Measurements from ENCODE around the gene FHL3. TPM values are rescaled to one million over a fixed set of nuclear protein-coding genes. Genes with fewer than 3 reads are reported as not detected.

The FHL3 gene
- total and polyA plus RNA-seq, 2 of the 4 experiments (the other 2 are of a cell fraction), result 11.5 to 27.1 TPM

DNA sequence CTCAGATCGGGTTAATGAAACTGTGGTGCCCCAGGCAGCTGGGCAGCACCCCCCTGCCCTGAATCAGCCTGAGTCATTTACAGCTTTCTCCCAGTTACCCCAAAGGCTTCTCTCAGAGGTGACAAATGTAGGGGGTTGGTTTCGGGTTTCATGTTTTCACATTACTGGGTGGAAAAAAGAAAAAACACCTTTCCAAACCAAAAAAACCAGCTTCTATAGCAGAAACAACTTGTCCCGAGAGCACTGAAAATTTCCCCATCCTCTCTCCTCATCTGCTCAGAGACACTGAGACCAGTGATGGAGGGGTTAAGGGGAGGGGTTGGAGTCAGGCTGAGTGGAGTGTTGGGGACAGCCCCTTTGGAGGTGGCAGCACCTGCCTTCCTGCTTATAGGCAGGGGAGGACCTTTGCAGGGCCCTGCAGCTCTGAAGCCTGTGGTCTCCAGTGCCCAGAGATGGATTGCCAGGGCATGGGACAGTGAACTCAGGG lies 22.8 kb upstream of the FHL3 start:
- no peaks in the 10 kb centered on the region for H3K79me1 ChIP-seq (ENCODE audit: low read depth in 1 of 2, low read length in 2 of 2)
- H3K9me3 ChIP-seq (ENCODE audit: control insufficient read depth, insufficient read depth, low read length), result no peaks in the 10 kb centered on the region
- no peak overlapping the region for H3K4me3 ChIP-seq (ENCODE audit: insufficient read depth, low read depth, low read length)
- WGBS, 2 experiments (ENCODE audit: extremely low coverage in 2 of 2, insufficient read length in 1 of 2), result no CpG with 5 or more reads among the region's 3 CpGs
- no peak overlapping the region for H2BK120ac ChIP-seq (ENCODE audit: low read depth, low read length)
- peaks cover 18% of the 10 kb centered on the region; the same call in 1 of the 2 replicates for H3K4me1 ChIP-seq (ENCODE audit: control insufficient read depth, insufficient read depth, low read length)
- no peaks in the 10 kb centered on the region for H3K9me1 ChIP-seq (ENCODE audit: insufficient read depth, low read length)
- no peak overlapping the region for H3K14ac ChIP-seq (replicated peaks; ENCODE audit: low read depth, low read length)
- ChIA-PET CTCF (interaction anchor here (0.6 to 2.1 kb wide), 3 partner anchors 10 to 807 kb away, joined by 3 to 7 read pairs (median 4); no protein-coding TSS in a partner anchor), POLR2A (ENCODE audit: unreplicated experiment) (interaction anchor here (0.6 kb wide), 1 partner anchor 1553 kb away, joined by 3 read pairs; no protein-coding TSS in a partner anchor)
- H3K4ac ChIP-seq (ENCODE audit: low read depth, low read length), result no peak overlapping the region
- H4K20me1 ChIP-seq (ENCODE audit: insufficient read depth, low read length), result no peaks in the 10 kb centered on the region
- no peak overlapping the region for H3K56ac ChIP-seq (ENCODE audit: extremely low read depth, insufficient read depth, low read length)
- no peak overlapping the region for H3K27ac ChIP-seq (ENCODE audit: insufficient read depth, low read length)
- H4K91ac ChIP-seq (ENCODE audit: insufficient read depth, low read depth, low read length), result no peak overlapping the region
- no peak overlapping the region for H3K18ac ChIP-seq (ENCODE audit: low read depth, low read length)
- H4K8ac ChIP-seq (ENCODE audit: low read depth in 2 of 2, low read length in 2 of 2), result no peak overlapping the region
- TF ChIP-seq MXI1 (IDR thresholded peaks at IDR 0.05; ENCODE audit: borderline replicate concordance, low read depth, low read length) (no peak), ELK1 (IDR thresholded peaks at IDR 0.05; ENCODE audit: borderline replicate concordance, low read depth, low read length) (no peak), SMC3 (IDR thresholded peaks at IDR 0.05; ENCODE audit: low read depth, low read length) (no peak), BHLHE40 (IDR thresholded peaks at IDR 0.05; ENCODE audit: low read depth, low read length) (no peak), FOS (IDR thresholded peaks at IDR 0.05; ENCODE audit: low read depth, low read length) (no peak), RAD21 (IDR thresholded peaks at IDR 0.05; ENCODE audit: low read length) (no peak), CTCF (conservative IDR thresholded peaks at IDR 0.05; ENCODE audit: low read depth, low read length) (no peak), CHD1 (IDR thresholded peaks at IDR 0.05; ENCODE audit: low read depth, low read length) (no peak), MAZ (IDR thresholded peaks at IDR 0.05; ENCODE audit: borderline replicate concordance, low read depth, low read length) (no peak), NFE2L2 (IDR thresholded peaks at IDR 0.05; ENCODE audit: low read depth, low read length) (no peak), CEBPB (IDR thresholded peaks at IDR 0.05; ENCODE audit: low read depth, low read length) (no peak)
- TF ChIP-seq, protein P1, sequence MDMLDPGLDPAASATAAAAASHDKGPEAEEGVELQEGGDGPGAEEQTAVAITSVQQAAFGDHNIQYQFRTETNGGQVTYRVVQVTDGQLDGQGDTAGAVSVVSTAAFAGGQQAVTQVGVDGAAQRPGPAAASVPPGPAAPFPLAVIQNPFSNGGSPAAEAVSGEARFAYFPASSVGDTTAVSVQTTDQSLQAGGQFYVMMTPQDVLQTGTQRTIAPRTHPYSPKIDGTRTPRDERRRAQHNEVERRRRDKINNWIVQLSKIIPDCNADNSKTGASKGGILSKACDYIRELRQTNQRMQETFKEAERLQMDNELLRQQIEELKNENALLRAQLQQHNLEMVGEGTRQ (IDR thresholded peaks at IDR 0.05; ENCODE audit: low read depth, low read length), result no peak
- no peaks in the 10 kb centered on the region for H3K27me3 ChIP-seq (ENCODE audit: control insufficient read depth, insufficient read depth, low read length)
- in situ Hi-C loops (cut with MboI; ENCODE audit: low sequenced_read_pairs), result loop anchor here (5.0 kb wide), 1 partner anchor 804 kb away; no protein-coding TSS in a partner anchor
- no peak overlapping the region for H3K23ac ChIP-seq (ENCODE audit: low read depth, low read length)
- H2AFZ ChIP-seq (replicated peaks; ENCODE audit: low read length, poor library complexity), result no peak overlapping the region
- ATAC-seq (ENCODE audit: low read depth) (no peak), DNase-seq (no peak)
- peaks cover 21% of the 10 kb centered on the region for H3K36me3 ChIP-seq (ENCODE audit: control insufficient read depth, insufficient read depth, low read length)
- no peak overlapping the region for H2AK9ac ChIP-seq (replicated peaks; ENCODE audit: low read depth, low read length, poor library complexity)
- no peak overlapping the region for H2BK5ac ChIP-seq (ENCODE audit: low read depth, low read length, poor library complexity, severe bottlenecking)
- H2BK15ac ChIP-seq (ENCODE audit: low read depth, low read length), result no peak overlapping the region
- dilution Hi-C loops (cut with HindIII; ENCODE audit: low sequenced_read_pairs, unreplicated experiment), result no loop called here
- H2AK5ac ChIP-seq (ENCODE audit: low read depth, low read length), result no peak overlapping the region
- H3K4me2 ChIP-seq (ENCODE audit: low read depth, low read length), result no peak overlapping the region
- H3K9ac ChIP-seq (ENCODE audit: low read depth, low read length), result no peak overlapping the region
- intact Hi-C loops (cut with micrococcal nuclease), result loop anchor here (5.0 kb wide), 1 partner anchor 474 kb away; no protein-coding TSS in a partner anchor
- H2BK20ac ChIP-seq (ENCODE audit: low read depth, low read length), result no peak overlapping the region
- no TSS peak for BruUV-seq (replicated peaks)
- H4K5ac ChIP-seq (ENCODE audit: low read depth, low read length), result no peak overlapping the region

All from IMR-90 (cell line).